GM23338 (cell line): ENCODE results near the gene PTPRN2. TPM values are rescaled to one million over a fixed set of nuclear protein-coding genes. Genes with fewer than 3 reads are reported as not detected.

Source experiments
- ATAC-seq: fragments of 200-7000 bp; cut with Tn5 transposase; 3 replicates; pipeline ENCODE4 v1.9.1; 2020
- DNase-seq: peaks from one replicate; pipeline ENCODE4 v3.0.0-alpha.2; 2015; ENCODE audit warnings: low spot score
- H2AFZ ChIP-seq: fragments of 200-600 bp; sonication (generic); 2 replicates; pipeline ENCODE4 v1.8.0; 2016; ENCODE audit warnings: antibody characterized with exemption, mild to moderate bottlenecking, moderate library complexity
- H3F3A ChIP-seq: fragments of 200-600 bp; sonication (generic); replicated peaks from 2 replicates; pipeline ENCODE4 v1.8.0; 2017; ENCODE audit warnings: antibody characterized with exemption, mixed run types, low read depth
- H3K27ac ChIP-seq: fragments of 200-600 bp; sonication (generic); 2 replicates; pipeline ENCODE4 v1.6.1; 2016; ENCODE audit warnings: low read depth
- H3K27me3 ChIP-seq: fragments of 200-600 bp; sonication (generic); 2 replicates; pipeline ENCODE4 v1.8.0; 2016; ENCODE audit warnings: mild to moderate bottlenecking, mixed run types, moderate library complexity; ENCODE audit not compliant: insufficient read depth
- H3K36me3 ChIP-seq: fragments of 200-600 bp; sonication (generic); 2 replicates; pipeline ENCODE4 v1.8.0; 2016; ENCODE audit warnings: mild to moderate bottlenecking; ENCODE audit not compliant: insufficient read depth
- H3K4me1 ChIP-seq: fragments of 200-600 bp; sonication (generic); 2 replicates; pipeline ENCODE4 v1.8.0; 2016; ENCODE audit warnings: mild to moderate bottlenecking, moderate library complexity; ENCODE audit not compliant: insufficient read depth
- H3K4me2 ChIP-seq: fragments of 200-600 bp; sonication (generic); 2 replicates; pipeline ENCODE4 v1.7.1; 2017; ENCODE audit warnings: mixed run types
- H3K4me3 ChIP-seq: fragments of 200-600 bp; sonication (generic); 2 replicates; pipeline ENCODE4 v1.6.1; 2016; ENCODE audit warnings: mixed run types
- H3K79me2 ChIP-seq: fragments of 200-600 bp; sonication (generic); replicated peaks from 2 replicates; pipeline ENCODE4 v1.8.0; 2017; ENCODE audit warnings: mild to moderate bottlenecking; ENCODE audit not compliant: insufficient read depth
- H3K9me2 ChIP-seq: fragments of 200-600 bp; sonication (generic); 2 replicates; pipeline ENCODE4 v1.8.0; 2017; ENCODE audit not compliant: insufficient read depth
- H4K20me1 ChIP-seq: fragments of 200-600 bp; sonication (generic); replicated peaks from 2 replicates; pipeline ENCODE4 v1.8.0; 2017; ENCODE audit warnings: mild to moderate bottlenecking; ENCODE audit not compliant: insufficient read depth
- H3K27ac Mint-ChIP-seq: 2 replicates; pipeline ENCODE4 v1.8.0; 2020; ENCODE audit warnings: inconsistent platforms, mild to moderate bottlenecking, moderate library complexity, mixed read lengths
- H3K27me3 Mint-ChIP-seq: 3 replicates; pipeline ENCODE4 v1.8.0; 2022; ENCODE audit warnings: low read depth, mild to moderate bottlenecking, moderate library complexity, mixed read lengths, inconsistent platforms; ENCODE audit not compliant: insufficient read depth, poor library complexity
- H3K36me3 Mint-ChIP-seq: 3 replicates; pipeline ENCODE4 v1.8.0; 2021; ENCODE audit warnings: low read depth, mild to moderate bottlenecking, inconsistent platforms, moderate library complexity, mixed read lengths
- H3K4me1 Mint-ChIP-seq: 3 replicates; pipeline ENCODE4 v1.8.0; 2020; ENCODE audit warnings: mild to moderate bottlenecking, inconsistent platforms, mixed read lengths
- H3K4me3 Mint-ChIP-seq: 3 replicates; pipeline ENCODE4 v1.8.0; 2021; ENCODE audit warnings: moderate library complexity, mild to moderate bottlenecking, inconsistent platforms, mixed read lengths
- H3K9me3 Mint-ChIP-seq: 3 replicates; pipeline ENCODE4 v1.8.0; 2020; ENCODE audit warnings: moderate library complexity, mild to moderate bottlenecking, inconsistent platforms, mixed read lengths
- CREB1 ChIP-seq: fragments of 250-450 bp; sonication (Bioruptor Pico); IDR thresholded peaks from 2 replicates; pipeline ENCODE4 v1.5.0; 2020; ENCODE audit warnings: low read depth, mild to moderate bottlenecking, moderate library complexity
- EZH2 ChIP-seq: fragments of 200-600 bp; sonication (generic); IDR thresholded peaks from one replicate; pipeline ENCODE4 v1.8.0; 2017; ENCODE audit warnings: antibody characterized with exemption, mild to moderate bottlenecking, low read depth; ENCODE audit not compliant: unreplicated experiment
- EZH2phosphoT487 ChIP-seq: fragments of 200-600 bp; sonication (generic); IDR thresholded peaks from one replicate; pipeline ENCODE4 v1.8.1; 2018; ENCODE audit warnings: antibody characterized with exemption; ENCODE audit not compliant: unreplicated experiment
- JUNB ChIP-seq: IDR thresholded peaks from one replicate; pipeline ENCODE4 v1.6.1; 2016; ENCODE audit warnings: antibody characterized with exemption; ENCODE audit not compliant: unreplicated experiment
- NANOG ChIP-seq: IDR thresholded peaks from 2 replicates; pipeline ENCODE4 v1.6.1; 2016; ENCODE audit warnings: antibody characterized with exemption, borderline replicate concordance
- POLR2AphosphoS5 ChIP-seq: IDR thresholded peaks from 2 replicates; pipeline ENCODE4 v1.6.1; 2016; ENCODE audit warnings: antibody characterized with exemption, low read depth
- STAT1 ChIP-seq: IDR thresholded peaks from one replicate; pipeline ENCODE4 v1.6.1; 2016; ENCODE audit warnings: antibody characterized with exemption; ENCODE audit not compliant: unreplicated experiment
- ZNF114 ChIP-seq: fragments of 250-450 bp; sonication (Bioruptor Pico); IDR thresholded peaks from 2 replicates; pipeline ENCODE4 v1.5.0; 2020; ENCODE audit warnings: mild to moderate bottlenecking, moderate library complexity
- ZNF331 ChIP-seq: fragments of 250-450 bp; sonication (Bioruptor Pico); IDR thresholded peaks from 2 replicates; pipeline ENCODE4 v1.5.0; 2020; ENCODE audit warnings: low read depth, mild to moderate bottlenecking, moderate library complexity
- polyA plus RNA-seq: library from polyadenylated mRNA; unstranded; fragments of >200 nt; fragmentation: Nextera tagmentation; extraction: Ambion mirVana; gene quantifications from 2 replicates; pipeline ENCODE4 v1.2.1, GENCODE V29; 2016
- total RNA-seq: library from RNA; depleted of rRNA; stranded (reverse); fragments of >200 nt; shearing (Covaris generic); gene quantifications from 2 replicates; pipeline ENCODE4 v1.2.3, GENCODE V29; 2014
- TF ChIP-seq, protein P1 (sequence below), 2 experiments: fragments of 200-600 bp in 1 of 2; sonication (generic) in 1 of 2; conservative IDR thresholded peaks; 2 replicates each; pipeline versions ENCODE4 v1.5.1 to v1.6.1; 2016 to 2017; ENCODE audit warnings: antibody characterized with exemption in 2 of 2, low read depth in 2 of 2, mild to moderate bottlenecking in 2 of 2, moderate library complexity in 1 of 2
- TF ChIP-seq, protein P2 (sequence below): IDR thresholded peaks from one replicate; pipeline ENCODE4 v1.6.1; 2018; ENCODE audit warnings: antibody characterized with exemption; ENCODE audit not compliant: unreplicated experiment
- TF ChIP-seq, protein P3 (sequence below): IDR thresholded peaks from 2 replicates; pipeline ENCODE4 v1.6.1; 2016; ENCODE audit warnings: antibody characterized with exemption
- TF ChIP-seq, protein P4 (sequence below): fragments of 250-450 bp; sonication (Bioruptor Pico); IDR thresholded peaks from 2 replicates; pipeline ENCODE4 v1.5.0; 2020; ENCODE audit warnings: mild to moderate bottlenecking, moderate library complexity

PTPRN2 gene
- total and polyA plus RNA-seq, 2 experiments from 2014 or later, result 0.87 to 4.0 TPM

DNA sequence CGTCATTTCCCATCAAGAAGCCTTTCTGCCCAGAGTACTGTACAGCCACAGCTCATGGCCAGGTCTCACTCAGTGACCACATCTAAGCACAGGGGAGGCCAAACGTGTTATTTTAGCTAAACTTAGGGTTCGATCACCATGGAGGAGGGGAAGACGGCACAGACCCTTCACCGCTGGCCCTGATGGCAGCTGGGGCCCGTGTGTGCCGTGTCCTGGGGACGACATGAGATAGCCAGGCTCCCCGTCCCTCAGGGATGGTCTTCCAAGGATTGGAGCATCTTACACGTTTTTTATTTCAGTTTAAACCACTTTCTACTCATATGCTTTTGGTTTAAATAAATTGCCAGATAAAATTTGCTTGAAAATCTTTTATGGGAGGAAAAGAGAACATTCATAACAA is 737.9 kb downstream of the PTPRN2 start:
- H3K27me3 ChIP-seq, result no peaks in the 10 kb centered on the region
- H3K79me2 ChIP-seq, result no peaks in the 10 kb centered on the region
- no peaks in the 10 kb centered on the region; the same call in 1 of the 3 replicates for H3K9me3 Mint-ChIP-seq
- H3K4me3 ChIP-seq, result no peak overlapping the region
- H2AFZ ChIP-seq, result no peak overlapping the region
- no peaks in the 10 kb centered on the region for H3K4me1 Mint-ChIP-seq
- no peak overlapping the region for H3K4me3 Mint-ChIP-seq
- H3F3A ChIP-seq, result no peaks in the 10 kb centered on the region
- H4K20me1 ChIP-seq, result no peaks in the 10 kb centered on the region
- TF ChIP-seq POLR2AphosphoS5 (no peak), ZNF114 (no peak), NANOG (no peak), ZNF331 (CRISPR knock-in tag) (no peak), JUNB (no peak), STAT1 (no peak), CREB1 (CRISPR knock-in tag) (no peak), EZH2phosphoT487 (no peak), EZH2 (no peak)
- TF ChIP-seq, protein P1, sequence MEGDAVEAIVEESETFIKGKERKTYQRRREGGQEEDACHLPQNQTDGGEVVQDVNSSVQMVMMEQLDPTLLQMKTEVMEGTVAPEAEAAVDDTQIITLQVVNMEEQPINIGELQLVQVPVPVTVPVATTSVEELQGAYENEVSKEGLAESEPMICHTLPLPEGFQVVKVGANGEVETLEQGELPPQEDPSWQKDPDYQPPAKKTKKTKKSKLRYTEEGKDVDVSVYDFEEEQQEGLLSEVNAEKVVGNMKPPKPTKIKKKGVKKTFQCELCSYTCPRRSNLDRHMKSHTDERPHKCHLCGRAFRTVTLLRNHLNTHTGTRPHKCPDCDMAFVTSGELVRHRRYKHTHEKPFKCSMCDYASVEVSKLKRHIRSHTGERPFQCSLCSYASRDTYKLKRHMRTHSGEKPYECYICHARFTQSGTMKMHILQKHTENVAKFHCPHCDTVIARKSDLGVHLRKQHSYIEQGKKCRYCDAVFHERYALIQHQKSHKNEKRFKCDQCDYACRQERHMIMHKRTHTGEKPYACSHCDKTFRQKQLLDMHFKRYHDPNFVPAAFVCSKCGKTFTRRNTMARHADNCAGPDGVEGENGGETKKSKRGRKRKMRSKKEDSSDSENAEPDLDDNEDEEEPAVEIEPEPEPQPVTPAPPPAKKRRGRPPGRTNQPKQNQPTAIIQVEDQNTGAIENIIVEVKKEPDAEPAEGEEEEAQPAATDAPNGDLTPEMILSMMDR (conservative IDR thresholded peaks at IDR 0.05; ENCODE audit: low read depth in 2 of 2), result no peak
- TF ChIP-seq, protein P2, sequence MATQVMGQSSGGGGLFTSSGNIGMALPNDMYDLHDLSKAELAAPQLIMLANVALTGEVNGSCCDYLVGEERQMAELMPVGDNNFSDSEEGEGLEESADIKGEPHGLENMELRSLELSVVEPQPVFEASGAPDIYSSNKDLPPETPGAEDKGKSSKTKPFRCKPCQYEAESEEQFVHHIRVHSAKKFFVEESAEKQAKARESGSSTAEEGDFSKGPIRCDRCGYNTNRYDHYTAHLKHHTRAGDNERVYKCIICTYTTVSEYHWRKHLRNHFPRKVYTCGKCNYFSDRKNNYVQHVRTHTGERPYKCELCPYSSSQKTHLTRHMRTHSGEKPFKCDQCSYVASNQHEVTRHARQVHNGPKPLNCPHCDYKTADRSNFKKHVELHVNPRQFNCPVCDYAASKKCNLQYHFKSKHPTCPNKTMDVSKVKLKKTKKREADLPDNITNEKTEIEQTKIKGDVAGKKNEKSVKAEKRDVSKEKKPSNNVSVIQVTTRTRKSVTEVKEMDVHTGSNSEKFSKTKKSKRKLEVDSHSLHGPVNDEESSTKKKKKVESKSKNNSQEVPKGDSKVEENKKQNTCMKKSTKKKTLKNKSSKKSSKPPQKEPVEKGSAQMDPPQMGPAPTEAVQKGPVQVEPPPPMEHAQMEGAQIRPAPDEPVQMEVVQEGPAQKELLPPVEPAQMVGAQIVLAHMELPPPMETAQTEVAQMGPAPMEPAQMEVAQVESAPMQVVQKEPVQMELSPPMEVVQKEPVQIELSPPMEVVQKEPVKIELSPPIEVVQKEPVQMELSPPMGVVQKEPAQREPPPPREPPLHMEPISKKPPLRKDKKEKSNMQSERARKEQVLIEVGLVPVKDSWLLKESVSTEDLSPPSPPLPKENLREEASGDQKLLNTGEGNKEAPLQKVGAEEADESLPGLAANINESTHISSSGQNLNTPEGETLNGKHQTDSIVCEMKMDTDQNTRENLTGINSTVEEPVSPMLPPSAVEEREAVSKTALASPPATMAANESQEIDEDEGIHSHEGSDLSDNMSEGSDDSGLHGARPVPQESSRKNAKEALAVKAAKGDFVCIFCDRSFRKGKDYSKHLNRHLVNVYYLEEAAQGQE, result no peak
- TF ChIP-seq, protein P3, sequence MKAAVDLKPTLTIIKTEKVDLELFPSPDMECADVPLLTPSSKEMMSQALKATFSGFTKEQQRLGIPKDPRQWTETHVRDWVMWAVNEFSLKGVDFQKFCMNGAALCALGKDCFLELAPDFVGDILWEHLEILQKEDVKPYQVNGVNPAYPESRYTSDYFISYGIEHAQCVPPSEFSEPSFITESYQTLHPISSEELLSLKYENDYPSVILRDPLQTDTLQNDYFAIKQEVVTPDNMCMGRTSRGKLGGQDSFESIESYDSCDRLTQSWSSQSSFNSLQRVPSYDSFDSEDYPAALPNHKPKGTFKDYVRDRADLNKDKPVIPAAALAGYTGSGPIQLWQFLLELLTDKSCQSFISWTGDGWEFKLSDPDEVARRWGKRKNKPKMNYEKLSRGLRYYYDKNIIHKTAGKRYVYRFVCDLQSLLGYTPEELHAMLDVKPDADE, result no peak
- TF ChIP-seq, protein P4, sequence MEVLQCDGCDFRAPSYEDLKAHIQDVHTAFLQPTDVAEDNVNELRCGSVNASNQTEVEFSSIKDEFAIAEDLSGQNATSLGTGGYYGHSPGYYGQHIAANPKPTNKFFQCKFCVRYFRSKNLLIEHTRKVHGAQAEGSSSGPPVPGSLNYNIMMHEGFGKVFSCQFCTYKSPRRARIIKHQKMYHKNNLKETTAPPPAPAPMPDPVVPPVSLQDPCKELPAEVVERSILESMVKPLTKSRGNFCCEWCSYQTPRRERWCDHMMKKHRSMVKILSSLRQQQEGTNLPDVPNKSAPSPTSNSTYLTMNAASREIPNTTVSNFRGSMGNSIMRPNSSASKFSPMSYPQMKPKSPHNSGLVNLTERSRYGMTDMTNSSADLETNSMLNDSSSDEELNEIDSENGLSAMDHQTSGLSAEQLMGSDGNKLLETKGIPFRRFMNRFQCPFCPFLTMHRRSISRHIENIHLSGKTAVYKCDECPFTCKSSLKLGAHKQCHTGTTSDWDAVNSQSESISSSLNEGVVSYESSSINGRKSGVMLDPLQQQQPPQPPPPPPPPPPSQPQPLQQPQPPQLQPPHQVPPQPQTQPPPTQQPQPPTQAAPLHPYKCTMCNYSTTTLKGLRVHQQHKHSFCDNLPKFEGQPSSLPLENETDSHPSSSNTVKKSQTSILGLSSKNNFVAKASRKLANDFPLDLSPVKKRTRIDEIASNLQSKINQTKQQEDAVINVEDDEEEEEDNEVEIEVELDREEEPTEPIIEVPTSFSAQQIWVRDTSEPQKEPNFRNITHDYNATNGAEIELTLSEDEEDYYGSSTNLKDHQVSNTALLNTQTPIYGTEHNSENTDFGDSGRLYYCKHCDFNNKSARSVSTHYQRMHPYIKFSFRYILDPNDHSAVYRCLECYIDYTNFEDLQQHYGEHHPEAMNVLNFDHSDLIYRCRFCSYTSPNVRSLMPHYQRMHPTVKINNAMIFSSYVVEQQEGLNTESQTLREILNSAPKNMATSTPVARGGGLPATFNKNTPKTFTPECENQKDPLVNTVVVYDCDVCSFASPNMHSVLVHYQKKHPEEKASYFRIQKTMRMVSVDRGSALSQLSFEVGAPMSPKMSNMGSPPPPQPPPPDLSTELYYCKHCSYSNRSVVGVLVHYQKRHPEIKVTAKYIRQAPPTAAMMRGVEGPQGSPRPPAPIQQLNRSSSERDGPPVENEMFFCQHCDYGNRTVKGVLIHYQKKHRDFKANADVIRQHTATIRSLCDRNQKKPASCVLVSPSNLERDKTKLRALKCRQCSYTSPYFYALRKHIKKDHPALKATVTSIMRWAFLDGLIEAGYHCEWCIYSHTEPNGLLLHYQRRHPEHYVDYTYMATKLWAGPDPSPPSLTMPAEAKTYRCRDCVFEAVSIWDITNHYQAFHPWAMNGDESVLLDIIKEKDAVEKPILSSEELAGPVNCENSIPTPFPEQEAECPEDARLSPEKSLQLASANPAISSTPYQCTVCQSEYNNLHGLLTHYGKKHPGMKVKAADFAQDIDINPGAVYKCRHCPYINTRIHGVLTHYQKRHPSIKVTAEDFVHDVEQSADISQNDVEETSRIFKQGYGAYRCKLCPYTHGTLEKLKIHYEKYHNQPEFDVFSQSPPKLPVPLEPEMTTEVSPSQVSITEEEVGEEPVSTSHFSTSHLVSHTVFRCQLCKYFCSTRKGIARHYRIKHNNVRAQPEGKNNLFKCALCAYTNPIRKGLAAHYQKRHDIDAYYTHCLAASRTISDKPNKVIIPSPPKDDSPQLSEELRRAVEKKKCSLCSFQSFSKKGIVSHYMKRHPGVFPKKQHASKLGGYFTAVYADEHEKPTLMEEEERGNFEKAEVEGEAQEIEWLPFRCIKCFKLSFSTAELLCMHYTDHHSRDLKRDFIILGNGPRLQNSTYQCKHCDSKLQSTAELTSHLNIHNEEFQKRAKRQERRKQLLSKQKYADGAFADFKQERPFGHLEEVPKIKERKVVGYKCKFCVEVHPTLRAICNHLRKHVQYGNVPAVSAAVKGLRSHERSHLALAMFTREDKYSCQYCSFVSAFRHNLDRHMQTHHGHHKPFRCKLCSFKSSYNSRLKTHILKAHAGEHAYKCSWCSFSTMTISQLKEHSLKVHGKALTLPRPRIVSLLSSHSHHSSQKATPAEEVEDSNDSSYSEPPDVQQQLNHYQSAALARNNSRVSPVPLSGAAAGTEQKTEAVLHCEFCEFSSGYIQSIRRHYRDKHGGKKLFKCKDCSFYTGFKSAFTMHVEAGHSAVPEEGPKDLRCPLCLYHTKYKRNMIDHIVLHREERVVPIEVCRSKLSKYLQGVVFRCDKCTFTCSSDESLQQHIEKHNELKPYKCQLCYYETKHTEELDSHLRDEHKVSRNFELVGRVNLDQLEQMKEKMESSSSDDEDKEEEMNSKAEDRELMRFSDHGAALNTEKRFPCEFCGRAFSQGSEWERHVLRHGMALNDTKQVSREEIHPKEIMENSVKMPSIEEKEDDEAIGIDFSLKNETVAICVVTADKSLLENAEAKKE (CRISPR knock-in tag), result no peak
- H3K27ac ChIP-seq, result no peak overlapping the region
- H3K4me2 ChIP-seq, result no peak overlapping the region
- no peak overlapping the region for H3K27ac Mint-ChIP-seq
- no peak for DNase-seq
- no peaks in the 10 kb centered on the region for H3K4me1 ChIP-seq
- no peak for ATAC-seq
- no peaks in the 10 kb centered on the region for H3K9me2 ChIP-seq
- H3K36me3 ChIP-seq, result no peaks in the 10 kb centered on the region; the same call in 1 of the 2 replicates
- peaks cover 10% of the 10 kb centered on the region for H3K27me3 Mint-ChIP-seq
- H3K36me3 Mint-ChIP-seq, result peaks cover 45% of the 10 kb centered on the region
